GM19328 (cell line): ENCODE results near the gene DLL1.

Experiments
- ATAC-seq: cut with Tn5 transposase; IDR thresholded peaks from one replicate; pipeline ENCODE4 v1.9.1; 2021; ENCODE audit warnings: mild to moderate bottlenecking, moderate library complexity; ENCODE audit not compliant: unreplicated experiment

DLL1 gene

DNA sequence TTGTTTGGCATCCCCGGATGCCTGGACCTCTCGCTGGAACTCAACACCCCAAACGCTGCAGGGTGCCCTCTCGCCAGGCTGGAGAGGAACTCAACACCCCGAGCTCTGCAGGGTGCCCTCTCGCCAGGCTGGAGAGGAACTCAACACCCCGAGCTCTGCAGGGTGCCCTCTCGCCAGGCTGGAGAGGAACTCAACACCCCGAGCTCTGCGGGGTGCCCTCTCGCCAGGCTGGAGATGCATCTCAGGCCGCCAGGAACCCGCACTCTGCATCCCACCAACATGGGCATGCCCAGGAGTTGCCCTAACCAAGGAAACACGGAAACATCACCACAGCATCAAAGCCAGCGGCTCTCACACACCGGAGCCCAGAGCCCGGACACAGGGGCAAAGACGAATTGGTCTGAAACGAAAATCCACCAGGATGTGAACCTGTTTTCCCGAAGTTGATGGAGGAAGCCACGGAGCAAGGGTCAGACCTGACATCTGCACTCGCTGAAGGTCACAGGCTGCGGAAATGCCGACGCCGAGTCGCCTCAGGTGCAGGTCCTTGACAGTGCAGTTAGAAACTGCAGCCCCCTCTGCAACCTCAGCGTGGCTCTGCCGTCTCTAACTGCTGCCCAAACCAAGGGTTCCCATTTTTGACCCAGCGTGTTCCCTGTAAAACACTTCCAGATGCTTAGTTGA, 37.5 kb downstream of the DLL1 start:
- no peak for ATAC-seq

DNA sequence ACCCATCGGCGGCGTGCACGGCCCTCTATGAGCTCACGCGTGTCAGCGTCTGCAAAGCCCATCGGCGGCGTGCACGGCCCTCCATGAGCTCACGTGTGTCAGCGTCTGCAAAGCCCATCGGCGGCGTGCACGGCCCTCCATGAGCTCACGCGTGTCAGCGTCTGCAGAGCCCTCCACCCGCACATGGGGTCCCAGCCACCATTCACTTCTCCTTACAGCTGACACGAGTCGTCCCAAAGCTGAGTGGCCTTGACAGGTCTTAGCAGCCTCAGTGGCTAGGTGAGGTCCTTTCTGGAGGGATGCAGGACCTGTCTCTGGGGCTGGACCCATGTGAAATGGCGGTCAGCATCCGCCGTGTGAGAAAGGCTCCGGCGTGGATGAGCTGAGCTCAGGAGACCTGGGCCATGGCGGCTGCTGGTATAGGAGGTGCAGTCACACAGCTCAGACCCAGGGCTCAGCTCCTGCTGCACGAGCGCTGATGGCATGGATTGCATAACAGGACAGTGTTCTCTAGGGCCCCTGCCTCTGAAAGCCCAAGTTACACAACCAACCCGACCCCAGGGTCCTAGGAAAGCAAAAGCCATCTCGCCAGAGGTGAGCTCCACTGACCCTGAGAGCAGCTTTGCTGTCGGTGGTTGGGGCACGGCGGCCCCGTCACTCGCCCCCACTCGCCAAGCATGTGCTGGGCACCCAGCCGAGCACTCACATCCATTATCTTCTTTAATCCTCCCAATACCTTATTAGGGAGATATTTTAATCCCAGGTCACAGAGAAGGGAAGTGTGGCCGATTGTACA, 38.9 kb downstream of the DLL1 start:
- ATAC-seq, result no peak

DNA sequence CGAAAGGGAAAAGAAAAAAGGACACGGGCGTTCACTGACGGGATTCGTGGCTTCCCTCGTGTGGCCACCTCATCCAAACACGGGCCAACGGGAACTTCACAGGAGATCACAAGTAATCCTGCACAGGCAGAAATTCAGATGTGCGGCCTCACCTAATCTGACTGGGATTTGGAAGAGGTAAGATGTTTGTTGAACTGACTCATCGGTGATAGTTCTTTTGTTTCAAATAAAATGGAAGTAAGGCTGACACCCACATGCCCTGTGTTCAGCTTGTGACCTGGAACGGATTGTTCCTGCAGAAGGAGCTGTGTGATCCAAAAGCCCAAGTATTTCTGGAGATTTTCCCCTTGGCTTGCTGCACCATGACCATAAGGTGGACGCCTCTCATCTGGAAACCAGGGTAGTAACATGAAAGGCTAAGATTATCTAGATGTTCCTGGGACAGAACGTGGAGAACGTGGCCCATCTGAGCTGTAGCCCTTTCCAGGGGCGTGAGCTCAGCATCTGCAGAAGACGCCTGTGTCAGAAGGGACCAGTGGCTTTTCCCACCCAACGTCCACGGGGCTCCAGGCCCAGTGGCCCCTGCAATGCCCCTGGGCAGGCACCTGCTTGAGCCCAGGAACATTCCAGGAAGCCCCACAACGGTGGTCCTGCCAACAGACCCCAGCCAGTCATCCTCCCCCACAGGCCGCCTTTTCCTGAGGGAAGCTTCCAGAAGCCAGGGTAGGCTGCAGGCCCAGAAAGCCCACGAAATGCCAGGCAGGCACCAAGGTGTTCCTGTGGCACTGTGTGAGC, 39.7 kb downstream of the DLL1 start:
- ATAC-seq, result no peak

DNA sequence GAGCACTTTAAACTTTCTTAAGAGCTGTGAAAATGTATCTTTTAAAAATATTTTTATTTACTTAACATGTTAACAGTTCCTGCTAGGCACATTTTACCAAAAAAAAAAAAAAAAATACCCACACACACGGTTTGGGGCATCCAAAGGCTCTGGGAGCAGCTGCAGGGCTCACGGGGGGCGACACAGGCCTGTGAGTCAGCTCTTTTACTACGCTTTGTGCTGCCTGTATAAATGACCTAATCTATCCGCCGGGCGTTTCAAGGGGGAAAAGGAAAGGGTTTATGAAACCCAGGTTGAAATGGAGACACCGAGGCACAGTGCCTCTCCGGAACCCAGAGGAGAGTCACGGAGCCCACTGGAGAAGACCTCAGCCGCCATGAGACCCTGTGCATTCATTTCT, 40.4 kb downstream of the DLL1 start:
- no peak for ATAC-seq

GRCh38 chr6:170249817-170250216, 41.1 kb downstream of the DLL1 start:
- no peak for ATAC-seq

GRCh38 chr6:170248861-170249600, 41.8 kb downstream of the DLL1 start:
- no peak for ATAC-seq

DNA sequence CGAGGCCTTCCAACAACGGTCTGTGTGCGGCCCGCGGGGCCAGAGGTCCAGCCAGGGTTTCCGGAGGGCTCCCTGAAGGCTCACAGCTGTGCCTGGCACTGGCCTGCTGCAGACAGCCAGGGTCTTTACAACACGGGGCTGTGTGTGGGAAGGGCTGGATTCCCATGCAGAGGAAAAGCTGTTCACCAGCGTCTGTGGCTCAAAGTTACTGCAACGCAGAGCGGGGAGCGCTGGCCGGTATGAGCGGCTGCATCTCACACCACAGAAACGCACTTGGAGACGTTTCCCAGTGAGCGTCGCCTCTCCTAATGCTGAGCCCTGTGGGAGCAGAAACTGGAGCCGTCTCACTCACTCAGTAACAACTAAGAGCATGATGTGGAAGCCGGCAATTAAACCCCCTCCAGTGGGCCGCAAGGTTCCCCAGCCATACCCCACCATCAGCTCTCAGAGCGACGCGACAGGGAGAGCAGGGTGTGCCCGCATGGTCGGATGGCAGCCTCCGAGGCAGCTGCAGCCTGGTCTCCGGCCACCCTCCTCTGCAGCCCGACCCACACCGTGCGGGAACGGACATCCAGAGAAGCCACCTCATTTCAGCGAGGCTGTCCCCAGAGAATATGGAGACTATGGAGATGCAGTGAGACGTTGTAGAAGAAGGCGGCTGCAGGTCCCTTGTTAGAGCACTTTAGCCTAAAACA, 42.6 kb downstream of the DLL1 start:
- no peak for ATAC-seq

GRCh38 chr6:170247178-170247701, 43.6 kb downstream of the DLL1 start:
- ATAC-seq, result no peak

DNA sequence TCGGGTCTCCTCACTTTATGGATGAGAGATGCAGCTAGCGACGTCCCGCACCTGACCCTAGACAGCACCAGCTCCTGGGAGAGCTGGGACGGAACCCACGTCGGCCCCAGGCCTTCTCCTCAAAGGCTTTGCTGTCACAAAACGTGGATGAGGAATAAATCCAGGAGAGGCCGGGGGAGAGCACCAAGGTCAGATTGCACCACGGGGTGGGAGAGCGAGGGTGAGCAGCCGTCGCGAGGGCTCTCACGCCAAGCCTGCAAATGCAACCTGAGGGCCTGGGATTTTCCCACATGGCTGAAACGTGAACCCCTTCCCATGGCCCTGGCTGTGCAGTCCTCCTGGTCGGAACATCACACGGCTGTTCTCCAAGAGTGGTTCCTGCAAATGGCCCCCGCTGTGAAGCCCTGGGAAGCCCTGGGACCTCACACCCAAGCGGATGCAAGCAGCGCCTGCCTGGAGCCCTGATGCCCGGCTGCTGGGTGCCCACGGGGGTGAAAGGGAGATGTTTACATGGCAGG, 45.3 kb downstream of the DLL1 start:
- no peak for ATAC-seq

DNA sequence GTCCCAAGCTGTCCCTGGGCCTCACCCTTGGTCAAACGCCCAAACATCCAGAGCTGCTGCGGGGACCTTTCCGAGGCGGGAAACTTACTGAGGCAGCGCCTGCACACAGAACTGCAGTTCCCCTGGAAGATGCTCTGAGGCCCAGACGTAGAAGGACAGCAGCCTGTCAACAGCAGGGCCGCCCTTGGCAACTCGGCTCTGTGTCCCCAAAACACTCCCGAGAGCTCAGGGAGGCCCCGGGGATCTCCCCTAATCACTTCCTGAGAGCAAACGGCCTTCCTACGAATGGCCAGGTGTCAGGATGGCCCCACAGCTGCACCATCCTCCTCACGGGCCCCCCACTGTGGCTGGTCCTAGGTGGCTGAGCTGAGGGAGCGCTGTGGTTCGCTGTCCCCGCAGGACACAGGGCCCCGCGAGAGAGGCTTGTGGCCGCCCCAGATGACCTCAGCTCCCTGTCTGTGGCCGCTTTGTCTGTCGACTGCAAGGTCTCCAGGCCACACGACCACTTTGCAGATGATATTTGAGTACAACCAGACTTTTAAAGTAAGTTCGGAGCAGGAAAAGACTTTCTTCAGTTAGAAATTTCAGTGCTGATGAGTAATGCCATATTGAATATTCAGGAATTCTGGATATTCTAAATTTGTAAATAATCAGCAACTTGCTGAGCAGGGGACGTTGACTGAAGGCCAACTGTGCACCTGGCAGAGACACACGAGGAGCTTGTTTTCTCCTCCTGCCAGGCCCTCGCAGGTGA, 46.0 kb downstream of the DLL1 start:
- no peak for ATAC-seq

DNA sequence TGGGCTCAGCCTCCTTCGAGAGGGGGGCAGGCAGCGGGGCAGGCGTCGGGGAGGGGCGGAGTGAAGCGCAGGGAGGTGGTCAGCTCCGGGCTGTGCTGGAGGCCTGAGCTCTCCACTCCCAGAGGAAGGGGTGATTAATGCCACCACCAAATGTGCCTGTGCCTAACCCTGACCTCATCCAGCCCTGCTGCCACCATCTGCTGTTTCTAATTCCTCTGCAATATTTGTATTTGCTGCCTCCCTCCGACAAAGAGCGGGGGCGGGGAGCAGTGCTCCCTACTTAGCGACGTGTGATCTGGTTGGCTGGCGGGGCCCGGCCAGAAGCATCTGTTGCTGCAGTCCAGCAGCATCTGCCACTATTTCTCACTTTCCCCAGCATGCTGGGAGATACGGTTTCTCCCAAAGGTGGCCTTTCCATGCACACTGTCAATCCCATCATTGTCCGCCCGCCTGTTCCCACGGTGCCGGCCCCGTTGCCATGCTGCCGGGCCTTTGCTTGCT, 47.0 kb downstream of the DLL1 start:
- no peak for ATAC-seq

DNA sequence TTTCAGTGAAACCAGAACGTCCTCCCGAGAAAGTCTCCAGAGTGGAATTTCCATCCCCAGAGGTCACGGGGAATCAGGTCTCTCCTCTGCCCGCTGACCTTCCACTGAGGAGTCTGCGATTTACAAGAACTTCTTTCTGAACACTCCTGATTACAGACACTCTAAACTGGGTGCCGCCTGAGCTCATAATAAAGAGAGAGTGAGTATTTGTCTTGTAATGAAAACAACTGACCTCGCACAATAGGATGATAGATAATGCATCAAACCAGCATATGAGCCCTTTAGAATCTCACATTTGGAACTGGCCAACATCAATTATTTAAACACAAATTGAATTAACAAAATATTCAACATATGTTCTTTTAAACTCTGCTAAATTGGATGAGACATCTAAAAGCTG, 47.5 kb downstream of the DLL1 start:
- no peak for ATAC-seq

DNA sequence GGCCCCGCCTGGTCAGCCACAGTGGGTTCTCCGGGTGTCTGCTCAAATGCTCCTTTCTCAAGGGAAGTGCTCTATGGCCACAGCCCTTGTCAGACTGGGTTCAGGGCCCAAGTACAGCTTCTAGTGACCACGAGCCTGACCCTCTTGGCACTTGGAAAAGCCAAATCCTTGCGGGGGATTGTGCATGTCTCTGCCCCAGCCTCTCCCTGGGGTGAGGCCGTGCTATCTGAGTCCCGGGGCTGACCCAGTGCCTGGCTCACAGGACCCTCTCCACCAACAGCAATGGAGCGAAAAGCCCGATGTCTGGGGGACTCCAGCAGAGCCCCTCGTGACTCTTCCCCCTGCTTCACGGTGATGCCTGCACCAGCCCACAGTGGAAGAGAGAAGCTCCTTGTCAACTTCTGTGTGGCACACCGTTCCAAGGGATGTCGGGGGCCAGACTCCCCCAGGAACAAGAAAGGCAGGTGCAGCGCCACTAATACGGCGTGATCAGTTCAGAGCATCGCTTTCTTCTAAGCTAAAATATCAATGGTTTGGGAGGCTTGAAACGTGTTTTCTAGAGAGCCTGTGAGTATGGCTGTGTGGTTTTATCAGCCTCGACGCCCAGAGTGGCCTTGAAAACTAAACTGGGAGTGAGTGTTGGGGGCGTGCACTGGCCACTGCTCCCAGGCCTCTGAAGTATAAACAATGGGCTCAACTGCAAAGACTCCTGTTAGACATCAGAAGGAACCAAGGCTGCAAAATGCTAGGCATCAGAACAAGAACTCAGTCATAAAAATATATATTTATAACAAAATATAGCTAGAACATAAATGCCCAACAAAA, 51.9 kb downstream of the DLL1 start:
- no peak for ATAC-seq

DNA sequence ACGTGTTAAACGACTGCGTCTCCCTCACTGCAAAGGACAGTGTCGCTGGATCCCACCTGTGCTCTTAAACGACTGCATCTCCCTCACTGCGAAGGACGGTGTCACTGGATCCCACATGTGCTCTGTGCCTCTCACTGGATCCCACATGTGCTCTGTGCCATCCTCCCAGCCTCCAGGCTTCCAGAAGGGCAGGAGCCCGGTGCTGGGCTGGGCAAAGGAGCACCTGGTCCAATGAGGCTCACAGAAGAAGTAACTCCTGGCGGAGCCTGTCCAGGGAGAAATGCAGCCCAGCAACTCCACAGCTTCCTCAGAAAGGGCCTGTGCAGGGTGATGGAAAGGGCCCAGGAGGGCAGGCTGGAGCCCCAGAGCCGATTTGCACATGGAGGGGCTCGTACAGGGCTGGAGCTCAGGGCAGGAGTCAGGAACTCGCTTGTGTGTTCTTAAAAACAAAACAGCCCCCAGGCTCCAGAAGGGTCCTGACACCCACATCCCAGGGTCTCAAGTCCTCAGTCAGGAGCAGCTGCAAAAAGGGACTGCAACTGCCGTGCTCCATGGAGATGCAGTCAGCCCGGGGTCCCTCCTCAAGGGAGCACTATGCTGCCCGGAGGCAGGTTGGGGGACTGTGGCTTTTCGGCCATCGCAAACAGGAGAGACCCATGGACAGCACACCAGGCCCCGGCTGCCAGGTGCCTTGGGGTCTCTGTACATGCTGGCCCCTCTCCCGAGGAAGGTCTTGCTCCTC, 52.7 kb downstream of the DLL1 start:
- ATAC-seq, result no peak

DNA sequence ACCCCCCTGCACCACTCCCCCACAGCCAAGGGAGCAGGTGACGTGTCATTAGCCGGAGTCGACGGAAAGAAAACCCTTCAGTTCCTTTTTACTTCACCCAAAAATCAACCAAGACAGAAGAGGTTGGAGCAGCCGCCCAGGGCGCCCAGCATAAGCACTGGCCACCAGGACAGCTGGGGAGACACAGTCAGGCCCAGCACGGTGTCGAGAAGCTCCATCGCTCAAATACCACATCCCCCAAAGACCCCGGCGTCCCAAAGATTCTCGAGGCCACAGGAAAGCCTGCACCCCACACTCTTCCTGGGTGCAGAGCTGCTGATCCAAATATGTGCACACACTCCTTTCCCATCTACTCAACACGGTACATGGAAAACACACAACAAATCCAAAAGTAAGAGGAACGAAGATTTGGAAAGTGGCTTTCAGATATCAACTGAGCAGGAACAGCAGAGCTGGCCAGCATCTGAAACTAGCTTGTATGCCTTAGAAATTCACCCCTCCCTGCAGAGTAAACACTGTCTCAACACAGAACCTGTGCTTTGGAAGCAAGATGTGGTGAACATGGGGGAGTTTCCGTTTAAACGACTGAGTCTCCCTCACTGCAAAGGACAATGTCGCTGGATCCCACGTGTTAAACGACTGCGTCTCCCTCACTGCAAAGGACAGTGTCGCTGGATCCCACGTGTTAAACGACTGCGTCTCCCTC, 54.6 kb downstream of the DLL1 start:
- no peak for ATAC-seq

DNA sequence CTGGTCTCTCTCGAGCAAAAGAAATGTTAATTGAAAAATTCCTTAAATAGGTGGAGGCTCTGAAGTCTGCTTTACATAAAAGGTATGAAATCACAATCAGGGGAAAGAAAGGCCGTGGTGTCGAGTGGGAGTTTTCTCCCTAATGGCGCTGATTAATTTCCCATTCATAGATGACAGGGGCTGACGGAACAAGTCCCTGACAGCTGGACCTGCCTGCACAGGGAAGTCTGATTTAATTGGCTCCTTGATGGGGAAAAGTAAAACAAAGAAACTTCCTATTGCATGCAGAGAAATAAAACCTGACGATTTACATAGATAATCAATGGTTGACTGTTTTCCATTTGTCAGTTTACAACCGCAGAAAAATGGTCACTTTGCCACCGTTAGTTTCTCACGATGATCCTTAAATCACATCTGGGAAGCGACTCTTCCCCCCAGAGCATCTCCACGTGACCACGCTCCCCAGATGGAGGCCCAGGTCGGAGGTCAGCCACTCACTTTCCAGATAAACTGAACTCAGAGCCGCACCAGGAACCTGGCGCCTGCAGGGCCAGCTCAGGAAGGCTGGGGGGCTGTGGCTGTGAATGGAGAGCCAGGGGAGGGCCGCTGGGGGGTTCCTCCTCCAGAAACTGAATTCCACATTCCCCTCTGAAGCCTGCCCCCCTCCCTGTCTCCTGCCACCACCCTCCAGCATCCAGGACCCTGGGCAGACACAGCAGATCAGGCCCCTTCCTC, 55.3 kb downstream of the DLL1 start:
- no peak for ATAC-seq
